Naive thymus-derived CD4-positive, alpha-beta T cell (primary cell): ENCODE results near the gene VPS51. TPM values are rescaled to one million over a fixed set of nuclear protein-coding genes. Genes with fewer than 3 reads are reported as not detected.

Source experiments
- ATAC-seq: fragments of 150-1000 bp; cut with Tn5 transposase; 2 replicates; pipeline ENCODE4 v1.10.0; 2021; ENCODE audit warnings: mild to moderate bottlenecking, moderate library complexity
- CTCF ChIA-PET: fragments of 350-600 bp; sonication (Branson Sonifier 250); formaldehyde crosslinking; loops from one replicate; lab custom pipeline; 2021; ENCODE audit warnings: antibody characterized with exemption; lab: Charles Lee
- POLR2A ChIA-PET: fragments of 350-600 bp; sonication (Branson Sonifier 250); formaldehyde crosslinking; loops from one replicate; lab custom pipeline; 2021; ENCODE audit warnings: antibody characterized with exemption, inconsistent platforms; lab: Charles Lee
- DNase-seq, 9 donors: peaks; one replicate each; pipeline versions ENCODE4 v3.0.0 to v3.0.0-alpha.2; 2020 to 2022; ENCODE audit warnings: mixed read lengths in 1 of 9
- H3K27ac ChIP-seq: one replicate; pipeline ENCODE4 v1.7.0; 2013; ENCODE audit warnings: mild to moderate bottlenecking, low read depth, low read length, moderate library complexity
- H3K27me3 ChIP-seq, 2 donors: one replicate each; pipeline ENCODE4 v1.7.0; 2013; ENCODE audit warnings: low read length in 2 of 2, mild to moderate bottlenecking in 2 of 2, moderate library complexity in 2 of 2; ENCODE audit not compliant: control insufficient read depth in 2 of 2, insufficient read depth in 2 of 2
- H3K36me3 ChIP-seq, 3 experiments: 1 replicate in 2 of 3; 2 replicates in 1 of 3; pipeline ENCODE4 v1.7.0; 2013; ENCODE audit warnings: low read length in 3 of 3, mild to moderate bottlenecking in 3 of 3, moderate library complexity in 1 of 3; ENCODE audit not compliant: insufficient read depth in 3 of 3, control insufficient read depth in 2 of 3
- H3K4me1 ChIP-seq, 2 donors: one replicate each; pipeline ENCODE4 v1.7.0; 2013; ENCODE audit warnings: low read length in 2 of 2, mild to moderate bottlenecking in 2 of 2, moderate library complexity in 1 of 2; ENCODE audit not compliant: control insufficient read depth in 2 of 2, insufficient read depth in 2 of 2
- H3K4me3 ChIP-seq: 2 replicates; pipeline ENCODE4 v1.7.0; 2013; ENCODE audit warnings: mild to moderate bottlenecking, low read length
- H3K9me3 ChIP-seq, 3 experiments: 1 replicate in 2 of 3; 2 replicates in 1 of 3; pipeline ENCODE4 v1.7.0; 2013; ENCODE audit warnings: low read length in 3 of 3; ENCODE audit not compliant: control insufficient read depth in 2 of 3
- H3K27ac Mint-ChIP-seq, 9 donors: one replicate each; pipeline ENCODE4 v1.8.0; 2020 to 2022; ENCODE audit warnings: mixed read lengths in 9 of 9, mild to moderate bottlenecking in 8 of 9, moderate library complexity in 5 of 9, inconsistent platforms in 2 of 9
- H3K27me3 Mint-ChIP-seq, 5 donors: one replicate each; pipeline ENCODE4 v1.8.0; 2021 to 2022; ENCODE audit warnings: mixed read lengths in 5 of 5, mild to moderate bottlenecking in 1 of 5
- H3K36me3 Mint-ChIP-seq, 5 donors: one replicate each; pipeline ENCODE4 v1.8.0; 2020 to 2022; ENCODE audit warnings: mixed read lengths in 5 of 5, mild to moderate bottlenecking in 3 of 5, inconsistent platforms in 1 of 5
- H3K4me1 Mint-ChIP-seq, 7 donors: one replicate each; pipeline ENCODE4 v1.8.0; 2020 to 2022; ENCODE audit warnings: mixed read lengths in 7 of 7, mild to moderate bottlenecking in 3 of 7, inconsistent platforms in 1 of 7
- H3K4me3 Mint-ChIP-seq, 10 donors: one replicate each; pipeline ENCODE4 v1.8.0; 2020 to 2022; ENCODE audit warnings: mild to moderate bottlenecking in 10 of 10, mixed read lengths in 10 of 10, moderate library complexity in 6 of 10, inconsistent platforms in 2 of 10
- H3K9me3 Mint-ChIP-seq, 11 donors: one replicate each; pipeline ENCODE4 v1.8.0; 2020 to 2022; ENCODE audit warnings: mixed read lengths in 11 of 11, mild to moderate bottlenecking in 4 of 11, inconsistent platforms in 1 of 11, moderate library complexity in 1 of 11
- intact Hi-C, 2 donors: fragments of 100-400 bp; cut with micrococcal nuclease; formaldehyde crosslinking; loops; one replicate each; pipeline ENCODE4 v1.15.1; 2023
- polyA plus RNA-seq, 2 donors: library from polyadenylated mRNA; unstranded; fragments of 300-500 nt; fragmentation: Illumina TruSeq; gene quantifications; one replicate each; pipeline ENCODE4 v1.2.3, GENCODE V29; 2021
- total RNA-seq, 6 experiments: library from RNA in 5 of 6; stranded (reverse) in 5 of 6; gene quantifications; 1 replicate in 5 of 6; 2 replicates in 1 of 6; pipeline ENCODE4 v1.2.3 and lab custom pipeline; 2021 to 2026

The VPS51 gene
- total and polyA plus RNA-seq, 7 experiments from 2014 or later: 106 to 269 (median 196) TPM

- peak within 1 kb of the TSS; percentile 85 to 97 (median 89) for H3K4me3 Mint-ChIP-seq
- H3K4me1 ChIP-seq: peaks cover 33 to 36% of the 10 kb centered on the region in 2 donors
Measured at GRCh38 chr11:65111744-65112545, 15.9 kb downstream of the VPS51 start, which contains the start of gene TM7SF2. TSS of gene TM7SF2 (plus strand) at chr11:65111872. CDS start at chr11:65112016, 144 bp downstream.

GRCh38 chr11:65112546-65113360 lies 16.7 kb downstream of the VPS51 start:
- CTCF ChIA-PET: interaction anchor here (0.7 to 4.1 kb wide), 3 partner anchors 8 to 30 kb away, joined by 3 to 48 read pairs (median 3); partner anchors contain the start of genes FAU and MRPL49

More at GRCh38 chr11:65111744-65112545, 15.9 kb downstream of the VPS51 start, which contains the start of gene TM7SF2:
- DNase-seq (peak; percentile 84 to 94 (median 92)), ATAC-seq (peak; percentile 82)
- Mint-ChIP-seq H3K4me1 (peaks cover 17 to 52% (median 38%) of the 10 kb centered on the region in 7 donors), H3K27ac (peak within 1 kb of the TSS; percentile 80 to 100 (median 90)), H3K27me3 (no peaks in the 10 kb centered on the region), H3K9me3 (no peaks in the 10 kb centered on the region), H3K36me3 (peaks cover 0 to 4% (median under 1%) of the 10 kb centered on the region in 5 donors)
- Histone ChIP-seq H3K27ac (peak within 1 kb of the TSS; percentile 74), H3K36me3 (peaks cover 0 to 37% (median 4%) of the 10 kb centered on the region in 3 experiments), H3K27me3 (no peaks in the 10 kb centered on the region), H3K9me3 (no peaks in the 10 kb centered on the region), H3K4me3 (peak within 1 kb of the TSS; percentile 83)
- ChIA-PET POLR2A (interaction anchor here (0.6 to 7.5 kb wide), 17 partner anchors 10 to 967 kb away, joined by 3 to 98 read pairs (median 4); partner anchors contain the start of genes ARL2, CAPN1, CDCA5 and FAU), CTCF (interaction anchor here (0.8 to 4.1 kb wide), 5 partner anchors 9 to 99 kb away, joined by 3 to 48 read pairs (median 4); partner anchors contain the start of genes FAU and MRPL49)
- intact Hi-C loops: loop anchor here (1.0 to 10.0 kb wide), 9 partner anchors 10 to 400 kb away; partner anchors contain the start of genes ATG2A (in 1 of the 2), CAPN1 (in 1 of the 2), CDC42EP2 (in 1 of the 2) and FAU (in 1 of the 2)

DNA sequence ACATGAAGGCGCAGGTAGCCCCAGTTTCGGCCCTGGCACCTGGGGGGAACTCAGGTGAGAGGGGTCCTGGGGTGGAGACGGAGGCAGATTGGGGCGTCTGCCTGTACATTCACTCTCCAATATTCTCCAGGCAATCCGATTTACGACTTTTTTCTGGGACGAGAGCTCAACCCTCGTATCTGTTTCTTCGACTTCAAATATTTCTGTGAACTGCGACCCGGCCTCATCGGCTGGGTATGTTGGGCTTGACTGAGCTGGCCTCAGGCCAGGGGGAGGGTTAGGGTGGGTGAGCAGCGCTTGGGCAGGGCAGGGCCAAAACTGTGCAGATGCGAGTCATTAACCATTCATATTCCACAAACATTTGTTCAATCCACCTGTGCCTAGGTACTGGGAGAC lies 17.3 kb downstream of the VPS51 start:
- ChIA-PET POLR2A (interaction anchor here (1.0 to 7.5 kb wide), 7 partner anchors 8 to 369 kb away, joined by 4 to 98 read pairs (median 8); partner anchors contain the start of genes ARL2, FAU, MRPL49 and RASGRP2), CTCF (interaction anchor here (0.7 to 4.1 kb wide), 4 partner anchors 8 to 31 kb away, joined by 3 to 48 read pairs (median 3); partner anchors contain the start of genes FAU and MRPL49)
- Mint-ChIP-seq H3K36me3 (peaks cover 0 to 8% (median 6%) of the 10 kb centered on the region in 5 donors), H3K27me3 (no peaks in the 10 kb centered on the region), H3K4me3 (peak overlapping the region; percentile 83 to 97 (median 89)), H3K4me1 (peaks cover 17 to 59% (median 41%) of the 10 kb centered on the region in 7 donors), H3K27ac (peak overlapping the region; percentile 76 to 100 (median 84)), H3K9me3 (no peaks in the 10 kb centered on the region)
- no peak for DNase-seq
- Histone ChIP-seq H3K9me3 (no peaks in the 10 kb centered on the region), H3K4me1 (peaks cover 33 to 39% of the 10 kb centered on the region in 2 donors), H3K27me3 (no peaks in the 10 kb centered on the region), H3K36me3 (peaks cover 0 to 27% (median under 1%) of the 10 kb centered on the region in 3 experiments), H3K4me3 (peak overlapping the region; percentile 83), H3K27ac (peak overlapping the region; percentile 74)
- ATAC-seq: no peak
- intact Hi-C loops: loop anchor here (5.0 to 10.0 kb wide), 4 partner anchors 71 to 399 kb away; partner anchors contain the start of genes CDC42EP2 (in 1 of the 2), RASGRP2 (in 1 of the 2) and SAC3D1 (in 1 of the 2)

More at GRCh38 chr11:65112546-65113360, 16.7 kb downstream of the VPS51 start:
- Histone ChIP-seq H3K9me3 (no peaks in the 10 kb centered on the region), H3K36me3 (peaks cover 0 to 29% (median 0%) of the 10 kb centered on the region in 3 experiments), H3K4me1 (peaks cover 33 to 36% of the 10 kb centered on the region in 2 donors), H3K4me3 (peak overlapping the region; percentile 83), H3K27me3 (no peaks in the 10 kb centered on the region), H3K27ac (peak overlapping the region; percentile 74)
- Mint-ChIP-seq H3K9me3 (no peaks in the 10 kb centered on the region), H3K36me3 (peaks cover 0 to 5% (median 3%) of the 10 kb centered on the region in 5 donors), H3K4me3 (peak overlapping the region; percentile 83 to 97 (median 89)), H3K27ac (peak overlapping the region; percentile 76 to 100 (median 84)), H3K4me1 (peaks cover 17 to 55% (median 38%) of the 10 kb centered on the region in 7 donors), H3K27me3 (no peaks in the 10 kb centered on the region)
- peak; percentile 69 for ATAC-seq
- intact Hi-C loops: loop anchor here (1.0 to 10.0 kb wide), 5 partner anchors 70 to 400 kb away; partner anchors contain the start of genes ATG2A (in 1 of the 2), CDC42EP2 (in 1 of the 2), RASGRP2 (in 1 of the 2) and SAC3D1 (in 1 of the 2)
- POLR2A ChIA-PET: interaction anchor here (0.6 to 7.5 kb wide), 14 partner anchors 9 to 967 kb away, joined by 3 to 98 read pairs (median 4); partner anchors contain the start of genes CAPN1, CDCA5, FAU and MRPL49
- peak; percentile 67 to 88 (median 81) for DNase-seq

DNA sequence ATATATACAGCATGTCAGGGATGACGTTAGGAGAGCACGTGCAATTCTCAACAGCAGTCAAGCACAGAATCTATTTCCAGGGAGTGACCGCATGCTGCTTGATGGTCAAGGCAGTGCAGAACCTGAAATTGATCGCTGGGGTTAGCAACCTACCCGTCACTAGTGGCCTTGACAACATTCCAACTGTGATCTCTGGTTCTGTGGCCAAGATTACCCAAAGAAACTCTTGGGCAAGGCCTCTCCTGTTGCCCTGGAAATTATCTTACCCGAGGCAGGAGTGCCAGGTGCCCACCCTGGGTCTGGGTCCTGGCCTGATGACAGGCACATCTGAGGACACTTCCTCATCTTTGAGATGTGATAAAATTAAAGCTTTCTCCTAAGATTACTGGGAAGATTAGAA lies 17.8 kb downstream of the VPS51 start:
- peaks cover 4 to 28% (median 4%) of the 10 kb centered on the region in 3 experiments for H3K36me3 ChIP-seq
- ATAC-seq: no peak
- Mint-ChIP-seq H3K27me3 (no peaks in the 10 kb centered on the region), H3K4me1 (peaks cover 17 to 64% (median 46%) of the 10 kb centered on the region in 7 donors), H3K36me3 (peaks cover 0 to 12% (median 11%) of the 10 kb centered on the region in 5 donors), H3K4me3 (peak overlapping the region; percentile 31 to 97 (median 88)), H3K9me3 (peaks cover 0 to 2% (median 0%) of the 10 kb centered on the region in 11 donors), H3K27ac (peak overlapping the region; percentile 41 to 100 (median 84))
- H3K27me3 ChIP-seq: no peaks in the 10 kb centered on the region
- no peak for DNase-seq
- H3K9me3 ChIP-seq: no peaks in the 10 kb centered on the region
- POLR2A ChIA-PET: interaction anchor here (0.5 to 7.5 kb wide), 8 partner anchors 8 to 431 kb away, joined by 3 to 98 read pairs (median 6); partner anchors contain the start of genes ARL2, FAU, MRPL49 and SYVN1
- peaks cover 33 to 39% of the 10 kb centered on the region in 2 donors for H3K4me1 ChIP-seq
- intact Hi-C loops: loop anchor here (5.0 to 10.0 kb wide), 4 partner anchors 72 to 398 kb away; partner anchors contain the start of genes CDC42EP2 (in 1 of the 2), RASGRP2 (in 1 of the 2) and SAC3D1 (in 1 of the 2)
- peak overlapping the region; percentile 74 for H3K27ac ChIP-seq
- no peak overlapping the region for H3K4me3 ChIP-seq
- CTCF ChIA-PET: interaction anchor here (0.9 to 4.1 kb wide), 3 partner anchors 7 to 24 kb away, joined by 3 to 48 read pairs (median 4); partner anchors contain the start of genes FAU and MRPL49

DNA sequence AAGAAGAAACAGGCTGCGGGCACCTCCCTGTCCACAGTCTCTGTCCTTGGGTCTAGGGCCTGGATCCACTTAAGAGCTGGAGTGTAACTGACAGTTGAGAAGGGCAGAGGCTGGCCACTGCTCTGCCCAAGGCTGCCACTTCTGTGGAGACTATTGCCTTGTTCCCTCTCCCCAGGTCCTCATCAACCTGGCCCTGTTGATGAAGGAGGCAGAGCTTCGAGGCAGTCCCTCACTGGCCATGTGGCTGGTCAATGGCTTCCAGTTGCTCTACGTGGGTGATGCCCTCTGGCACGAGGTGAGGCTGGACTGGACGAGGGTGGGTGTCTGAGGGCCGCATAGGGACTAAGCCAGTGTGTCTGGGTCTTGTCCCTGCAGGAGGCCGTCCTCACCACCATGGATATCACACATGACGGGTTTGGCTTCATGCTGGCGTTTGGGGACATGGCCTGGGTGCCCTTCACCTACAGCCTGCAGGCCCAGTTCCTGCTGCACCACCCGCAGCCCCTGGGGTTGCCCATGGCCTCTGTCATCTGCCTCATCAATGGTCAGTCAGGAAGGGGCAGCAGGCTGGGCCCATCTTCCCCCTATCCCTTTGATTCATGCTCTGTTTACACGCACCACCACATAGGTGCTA lies 18.6 kb downstream of the VPS51 start:
- peaks cover 0 to 13% (median 11%) of the 10 kb centered on the region in 5 donors for H3K36me3 Mint-ChIP-seq
- peaks cover 0 to 2% (median 0%) of the 10 kb centered on the region in 11 donors for H3K9me3 Mint-ChIP-seq
- H3K4me3 ChIP-seq: no peak overlapping the region
- peaks cover 5 to 28% (median 7%) of the 10 kb centered on the region in 3 experiments for H3K36me3 ChIP-seq
- ATAC-seq: no peak
- peaks cover 17 to 68% (median 50%) of the 10 kb centered on the region in 7 donors for H3K4me1 Mint-ChIP-seq
- H3K9me3 ChIP-seq: no peaks in the 10 kb centered on the region
- no peaks in the 10 kb centered on the region for H3K27me3 Mint-ChIP-seq
- H3K4me3 Mint-ChIP-seq: peak overlapping the region in 5 of 10 donors; percentile 29 to 97 (median 89)
- intact Hi-C loops: loop anchor here (5.0 to 10.0 kb wide), 4 partner anchors 72 to 398 kb away; partner anchors contain the start of genes CDC42EP2 (in 1 of the 2), RASGRP2 (in 1 of the 2) and SAC3D1 (in 1 of the 2)
- CTCF ChIA-PET: interaction anchor here (1.1 kb wide), 1 partner anchor 17 kb away, joined by 4 read pairs; no protein-coding TSS in a partner anchor
- POLR2A ChIA-PET: interaction anchor here (0.5 to 7.5 kb wide), 11 partner anchors 7 to 431 kb away, joined by 3 to 98 read pairs (median 4); partner anchors contain the start of genes ARL2, FAU, MRPL49 and SAC3D1
- peak overlapping the region; percentile 17 for H3K27ac ChIP-seq
- peak overlapping the region in 6 of 9 donors; percentile 36 to 100 (median 78) for H3K27ac Mint-ChIP-seq
- no peak for DNase-seq
- H3K27me3 ChIP-seq: no peaks in the 10 kb centered on the region
- peaks cover 33 to 39% of the 10 kb centered on the region in 2 donors for H3K4me1 ChIP-seq
